PC-3 (cell line): Measurements from ENCODE around the gene MTMR1.

Source experiments
- EZH2 ChIP-seq: fragments of 300-600 bp; sonication (generic); IDR thresholded peaks from one replicate; pipeline ENCODE4 v1.6.1; 2017; ENCODE audit warnings: antibody characterized with exemption, mild to moderate bottlenecking, low read length; ENCODE audit not compliant: unreplicated experiment
- EZH2phosphoT487 ChIP-seq: fragments of 300-600 bp; sonication (generic); IDR thresholded peaks from 2 replicates; pipeline ENCODE4 v1.6.1; 2018; ENCODE audit warnings: mild to moderate bottlenecking, antibody characterized with exemption, low read length, borderline replicate concordance
- TF ChIP-seq, protein P1 (sequence below): fragments of 300-600 bp; sonication (generic); conservative IDR thresholded peaks from 2 replicates; pipeline ENCODE4 v1.5.1; 2017; ENCODE audit warnings: antibody characterized with exemption, low read depth, mild to moderate bottlenecking, low read length

DNA sequence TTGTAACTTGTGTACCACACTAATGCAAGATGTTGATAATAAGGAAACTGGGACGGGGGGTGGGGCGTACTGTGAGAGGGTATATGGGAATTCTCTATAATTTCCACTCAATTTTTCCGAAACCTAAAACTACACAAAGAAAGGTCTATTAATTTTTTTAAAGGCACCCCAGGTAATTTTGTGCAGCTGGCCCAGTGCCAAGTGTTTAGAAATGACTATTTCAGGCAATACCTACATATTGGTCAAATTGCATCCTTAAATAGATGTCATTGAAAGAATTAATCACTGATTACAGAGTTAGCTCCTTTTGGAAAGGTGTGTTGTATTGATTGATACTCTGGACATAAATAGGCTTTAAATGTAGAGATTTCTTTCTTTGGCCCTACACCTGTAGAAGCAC lies 10.1 kb upstream of the MTMR1 start:
- TF ChIP-seq, protein P1, sequence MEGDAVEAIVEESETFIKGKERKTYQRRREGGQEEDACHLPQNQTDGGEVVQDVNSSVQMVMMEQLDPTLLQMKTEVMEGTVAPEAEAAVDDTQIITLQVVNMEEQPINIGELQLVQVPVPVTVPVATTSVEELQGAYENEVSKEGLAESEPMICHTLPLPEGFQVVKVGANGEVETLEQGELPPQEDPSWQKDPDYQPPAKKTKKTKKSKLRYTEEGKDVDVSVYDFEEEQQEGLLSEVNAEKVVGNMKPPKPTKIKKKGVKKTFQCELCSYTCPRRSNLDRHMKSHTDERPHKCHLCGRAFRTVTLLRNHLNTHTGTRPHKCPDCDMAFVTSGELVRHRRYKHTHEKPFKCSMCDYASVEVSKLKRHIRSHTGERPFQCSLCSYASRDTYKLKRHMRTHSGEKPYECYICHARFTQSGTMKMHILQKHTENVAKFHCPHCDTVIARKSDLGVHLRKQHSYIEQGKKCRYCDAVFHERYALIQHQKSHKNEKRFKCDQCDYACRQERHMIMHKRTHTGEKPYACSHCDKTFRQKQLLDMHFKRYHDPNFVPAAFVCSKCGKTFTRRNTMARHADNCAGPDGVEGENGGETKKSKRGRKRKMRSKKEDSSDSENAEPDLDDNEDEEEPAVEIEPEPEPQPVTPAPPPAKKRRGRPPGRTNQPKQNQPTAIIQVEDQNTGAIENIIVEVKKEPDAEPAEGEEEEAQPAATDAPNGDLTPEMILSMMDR = no peak
- no peak for TF ChIP-seq EZH2phosphoT487
- TF ChIP-seq EZH2 = no peak
